Right lobe of liver (tissue), 6 donors: ENCODE data around the gene PNP. TPM values are rescaled to one million over a fixed set of nuclear protein-coding genes. Genes with fewer than 3 reads are reported as not detected.

ENCODE experiments used
- ATAC-seq, 4 donors: fragments of 200-7000 bp; cut with Tn5 transposase; one replicate each; pipeline ENCODE4 v1.9.1; 2020; ENCODE audit warnings: mild to moderate bottlenecking in 4 of 4, moderate library complexity in 4 of 4
- DNase-seq, 3 donors: peaks; one replicate each; pipeline ENCODE4 v3.0.0-alpha.2; 2020
- H3K27ac ChIP-seq, 3 donors: fragments of 200-600 bp; one replicate each; pipeline ENCODE4 v1.8.0; 2022
- H3K27me3 ChIP-seq, 2 donors: fragments of 200-600 bp; one replicate each; pipeline ENCODE4 v1.8.0; 2022
- H3K36me3 ChIP-seq, 4 donors: fragments of 200-600 bp; sonication (generic) in 1 of 4; one replicate each; pipeline versions ENCODE4 v1.5.1 to v1.8.0; 2017 to 2022; ENCODE audit warnings: control low read depth in 1 of 4
- H3K4me1 ChIP-seq, 4 donors: fragments of 200-600 bp; sonication (generic) in 1 of 4; one replicate each; pipeline versions ENCODE4 v1.5.1 to v1.8.0; 2017 to 2022; ENCODE audit warnings: control low read depth in 1 of 4
- H3K4me3 ChIP-seq, 3 donors: fragments of 200-600 bp; one replicate each; pipeline ENCODE4 v1.8.0; 2022
- H3K9me3 ChIP-seq, 4 donors: fragments of 200-600 bp; sonication (generic) in 1 of 4; one replicate each; pipeline versions ENCODE4 v1.5.1 to v1.8.0; 2017 to 2022; ENCODE audit warnings: control low read depth in 1 of 4
- POLR2A ChIP-seq: fragments of 450-650 bp; IDR thresholded peaks from one replicate; pipeline ENCODE4 v1.6.1; 2017; ENCODE audit warnings: antibody characterized with exemption, mild to moderate bottlenecking
- WGBS: methylation state at CpG from one replicate; pipeline ENCODE4 v1.1.6; 2018; ENCODE audit warnings: low coverage, low lambda C conversion rate; ENCODE audit not compliant: insufficient coverage; ENCODE audit errors: missing lambda C conversion rate; 5-methylcytosine and 5-hydroxymethylcytosine counted together
- intact Hi-C, 2 donors: fragments of 100-400 bp; cut with DNase I; formaldehyde crosslinking; loops; one replicate each; pipeline versions ENCODE4 v1.11.2 to v1.14.1; 2022
- total RNA-seq, 6 experiments: library from RNA; depleted of rRNA in 2 of 6; stranded (reverse); fragments of >200 nt in 2 of 6; fragmentation: NEBNext Ultra II Directional in 3 of 6; extraction: Animal tissue kit (Norgen Biotek cat#: 25700) in 3 of 6; gene quantifications; one replicate each; pipeline versions ENCODE4 v1.1.0 to v1.2.4, GENCODE V29; 2016 to 2023
- TF ChIP-seq, protein P1 (sequence below), 4 donors: fragments of 200-600 bp in 3 of 4; fragments of 450-650 bp in 1 of 4; IDR thresholded peaks; one replicate each; pipeline versions ENCODE4 v1.5.1 to v1.8.0; 2016 to 2022; ENCODE audit warnings: antibody characterized with exemption in 4 of 4, mild to moderate bottlenecking in 2 of 4
- donor health status: DM: no; HTN: yes; CAD: no.
- donor health status: DM: no; HTN: no; CAD: no.
- donor health status: DM: no; HTN: no; CAD: no.
- donor health status: DM: no; HTN: yes; CAD: no.
- donor health status: DM: no; HTN: yes; CAD: no.

Gene PNP
- total RNA-seq, 6 experiments from 2014 or later: 22.1 to 48.9 (median 30.9) TPM

GRCh38 chr14:20469890-20470602 is 840 bp downstream of the PNP start:
- TF ChIP-seq, protein P1, sequence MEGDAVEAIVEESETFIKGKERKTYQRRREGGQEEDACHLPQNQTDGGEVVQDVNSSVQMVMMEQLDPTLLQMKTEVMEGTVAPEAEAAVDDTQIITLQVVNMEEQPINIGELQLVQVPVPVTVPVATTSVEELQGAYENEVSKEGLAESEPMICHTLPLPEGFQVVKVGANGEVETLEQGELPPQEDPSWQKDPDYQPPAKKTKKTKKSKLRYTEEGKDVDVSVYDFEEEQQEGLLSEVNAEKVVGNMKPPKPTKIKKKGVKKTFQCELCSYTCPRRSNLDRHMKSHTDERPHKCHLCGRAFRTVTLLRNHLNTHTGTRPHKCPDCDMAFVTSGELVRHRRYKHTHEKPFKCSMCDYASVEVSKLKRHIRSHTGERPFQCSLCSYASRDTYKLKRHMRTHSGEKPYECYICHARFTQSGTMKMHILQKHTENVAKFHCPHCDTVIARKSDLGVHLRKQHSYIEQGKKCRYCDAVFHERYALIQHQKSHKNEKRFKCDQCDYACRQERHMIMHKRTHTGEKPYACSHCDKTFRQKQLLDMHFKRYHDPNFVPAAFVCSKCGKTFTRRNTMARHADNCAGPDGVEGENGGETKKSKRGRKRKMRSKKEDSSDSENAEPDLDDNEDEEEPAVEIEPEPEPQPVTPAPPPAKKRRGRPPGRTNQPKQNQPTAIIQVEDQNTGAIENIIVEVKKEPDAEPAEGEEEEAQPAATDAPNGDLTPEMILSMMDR (IDR thresholded peaks at IDR 0.05): no peak
- no peak for TF ChIP-seq POLR2A
- H3K9me3 ChIP-seq: no peaks in the 10 kb centered on the region
- intact Hi-C loops: no loop called here
- H3K4me3 ChIP-seq: peak overlapping the region; percentile 76 to 93 (median 90)
- peak; percentile 35 to 70 (median 59) for DNase-seq
- H3K27ac ChIP-seq: peak overlapping the region; percentile 78 to 90 (median 82)
- H3K27me3 ChIP-seq: no peaks in the 10 kb centered on the region
- ATAC-seq: peak; percentile 39 to 64 (median 50)
- 0% methylated on average over 11 of the region's 12 CpGs for WGBS
- H3K4me1 ChIP-seq: peaks cover 0 to 37% (median 8%) of the 10 kb centered on the region in 4 donors
- H3K36me3 ChIP-seq: peaks cover 0 to 15% (median 7%) of the 10 kb centered on the region in 4 donors

- Histone ChIP-seq H3K9me3 (no peaks in the 10 kb centered on the region), H3K4me3 (peak overlapping the region; percentile 76 to 93 (median 90)), H3K27ac (peak overlapping the region in 2 of 3 donors; percentile 82 to 90), H3K27me3 (no peaks in the 10 kb centered on the region), H3K36me3 (peaks cover 0 to 20% (median 10%) of the 10 kb centered on the region in 4 donors), H3K4me1 (peaks cover 0 to 37% (median 8%) of the 10 kb centered on the region in 4 donors)
- 0% methylated on average over 2 of the region's 2 CpGs for WGBS
- ATAC-seq (no peak), DNase-seq (no peak)
- TF ChIP-seq, protein P1 (IDR thresholded peaks at IDR 0.05): no peak
- no peak for TF ChIP-seq POLR2A
- intact Hi-C loops: no loop called here
These were observed 1.3 kb downstream of the PNP start for GRCh38 chr14:20470603-20470901.

DNA sequence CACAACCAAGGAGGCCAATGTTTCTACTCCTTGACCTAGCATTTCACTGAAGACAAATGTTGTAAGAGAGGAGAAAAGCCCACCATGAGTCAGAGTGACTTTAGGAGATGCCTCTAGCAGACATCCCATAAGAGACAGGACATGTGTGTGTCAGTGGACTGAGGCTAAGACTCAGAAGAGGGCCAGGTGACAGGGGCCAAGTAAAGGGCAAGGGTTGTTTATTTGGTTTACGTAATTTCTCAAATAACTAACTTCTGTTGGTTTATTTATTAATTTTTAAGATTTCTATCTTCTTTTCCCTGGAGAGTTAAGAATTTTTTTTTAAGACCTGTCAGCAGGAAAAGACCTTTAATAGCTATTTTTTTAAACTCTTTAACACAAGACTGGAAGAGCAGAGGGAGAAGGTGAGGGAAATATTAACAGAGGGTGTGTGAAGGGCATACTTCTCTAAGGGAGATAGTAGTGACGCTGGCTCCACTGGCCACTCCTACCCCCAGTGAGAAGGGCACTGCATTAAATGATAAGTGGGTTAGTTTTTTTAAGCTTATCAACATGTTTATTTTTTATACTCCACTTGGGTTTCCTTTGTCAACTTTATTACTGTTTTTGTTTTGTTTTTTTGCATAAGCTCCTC is 3.4 kb downstream of the PNP start:
- H3K4me1 ChIP-seq: peaks cover 0 to 48% (median 9%) of the 10 kb centered on the region in 4 donors
- peaks cover 0 to 36% (median 15%) of the 10 kb centered on the region in 4 donors for H3K36me3 ChIP-seq
- H3K9me3 ChIP-seq: no peaks in the 10 kb centered on the region
- peak overlapping the region; percentile 5 to 84 (median 66) for H3K27ac ChIP-seq
- peak overlapping the region in 2 of 3 donors; percentile 1 to 8 for H3K4me3 ChIP-seq
- DNase-seq (peak in 2 of 3 donors; percentile 67), ATAC-seq (peak; percentile 35 to 61 (median 48))
- no peak for TF ChIP-seq POLR2A
- TF ChIP-seq, protein P1 (IDR thresholded peaks at IDR 0.05): no peak
- no peaks in the 10 kb centered on the region for H3K27me3 ChIP-seq
- intact Hi-C loops: no loop called here
- WGBS: 25% methylated on average over 2 of the region's 2 CpGs

- Histone ChIP-seq H3K36me3 (peaks cover 0 to 36% (median 15%) of the 10 kb centered on the region in 4 donors), H3K4me1 (peaks cover 0 to 35% (median 9%) of the 10 kb centered on the region in 4 donors), H3K27ac (peak overlapping the region in 1 of 3 donors; percentile 20), H3K4me3 (no peak overlapping the region), H3K27me3 (no peaks in the 10 kb centered on the region), H3K9me3 (no peaks in the 10 kb centered on the region)
- 55% methylated on average over 5 of the region's 5 CpGs for WGBS
- TF ChIP-seq, protein P1 (IDR thresholded peaks at IDR 0.05): no peak
- TF ChIP-seq POLR2A: no peak
- DNase-seq (no peak), ATAC-seq (no peak)
- intact Hi-C loops: no loop called here
These were observed 7.6 kb downstream of the PNP start for GRCh38 chr14:20476776-20477175.
